HCT116 (cell line): ENCODE results near the gene FAM193B. TPM values are rescaled to one million over a fixed set of nuclear protein-coding genes. Genes with fewer than 3 reads are reported as not detected.
A peak's percentile ranks its signal among the peaks of the same experiment; 100 is the strongest.

Experiments used
- ATAC-seq: fragments of 200-7000 bp; cut with Tn5 transposase; 2 replicates; pipeline ENCODE4 v1.9.1; 2020; ENCODE audit warnings: mild to moderate bottlenecking, moderate library complexity
- BruUV-seq: library from RNA; stranded (reverse); fragments of 400-500 nt; replicated peaks from 2 replicates; lab custom pipeline; 2021; lab: Mats Ljungman, UMichigan
- CTCF ChIA-PET: fragments of 300-600 bp; sonication (Branson Sonifier 250); formaldehyde crosslinking; loops from one replicate; lab custom pipeline; 2021; ENCODE audit warnings: antibody characterized with exemption; lab: Charles Lee
- POLR2A ChIA-PET: fragments of 300-600, 350-600 bp; sonication (Branson Sonifier 250); formaldehyde crosslinking; loops from one replicate; lab custom pipeline; 2021; ENCODE audit warnings: antibody characterized with exemption; lab: Charles Lee
- RAD21 ChIA-PET, 2 experiments: fragments of 300-600 bp; sonication (Branson Sonifier 250); formaldehyde crosslinking; loops; one replicate each; lab custom pipeline; 2023; ENCODE audit warnings: low total read pairs in 2 of 2; ENCODE audit not compliant: uncharacterized antibody in 2 of 2, unreplicated experiment in 2 of 2, low non-redundant PET in 1 of 2; lab: Charles Lee
- DNase-seq: peaks from one replicate; pipeline ENCODE4 v3.0.0-alpha.2; 2010; ENCODE audit warnings: low read depth, low spot score
- H2AFZ ChIP-seq: fragments of 200-600 bp; shearing (Covaris generic), sonication (generic); 2 replicates; pipeline ENCODE4 v1.6.1; 2017; ENCODE audit warnings: low read depth, mixed run types, mixed read lengths, antibody characterized with exemption, low read length; ENCODE audit not compliant: poor library complexity, severe bottlenecking
- H3K27ac ChIP-seq: 2 replicates; pipeline ENCODE4 v1.5.1; 2012; ENCODE audit warnings: low read depth, low read length
- H3K27me3 ChIP-seq: fragments of 200-600 bp; sonication (generic); 2 replicates; pipeline ENCODE4 v1.6.1; 2016; ENCODE audit warnings: mixed run types, low read length, mixed read lengths; ENCODE audit not compliant: insufficient read depth
- H3K36me3 ChIP-seq, 2 experiments: fragments of 200-500 bp in 1 of 2; fragments of 200-600 bp in 1 of 2; sonication (Bioruptor generic) in 1 of 2; sonication (generic) in 1 of 2; 2 replicates each; pipeline versions ENCODE4 v1.5.1 to v1.6.1; 2014 to 2016; ENCODE audit warnings: low read length in 2 of 2, inconsistent platforms in 1 of 2, mixed read lengths in 1 of 2, mixed run types in 1 of 2; ENCODE audit not compliant: insufficient read depth in 2 of 2, control insufficient read depth in 1 of 2
- H3K4me1 ChIP-seq, 2 experiments: fragments of 200-600 bp in 1 of 2; sonication (generic) in 1 of 2; 2 replicates each; pipeline versions ENCODE4 v1.5.1 to v1.6.1; 2012 to 2017; ENCODE audit warnings: low read length in 2 of 2, inconsistent platforms in 1 of 2, mild to moderate bottlenecking in 1 of 2, mixed read lengths in 1 of 2, mixed run types in 1 of 2, moderate library complexity in 1 of 2; ENCODE audit not compliant: insufficient read depth in 2 of 2, control insufficient read depth in 1 of 2
- H3K4me2 ChIP-seq: fragments of 200-600 bp; sonication (generic); 2 replicates; pipeline ENCODE4 v1.6.1; 2017; ENCODE audit warnings: mixed run types, low read length, mixed read lengths
- H3K4me3 ChIP-seq, 2 experiments: fragments of 200-600 bp in 1 of 2; sonication (generic) in 1 of 2; replicated peaks in 1 of 2; 2 replicates each; pipeline ENCODE4 v1.5.1; 2011 to 2016; ENCODE audit warnings: low read length in 2 of 2, control low read depth in 1 of 2, low read depth in 1 of 2, mild to moderate bottlenecking in 1 of 2, mixed read lengths in 1 of 2, mixed run types in 1 of 2
- H3K79me2 ChIP-seq: fragments of 200-600 bp; sonication (generic); 2 replicates; pipeline ENCODE4 v1.6.1; 2017; ENCODE audit warnings: mild to moderate bottlenecking, mixed run types, low read length, moderate library complexity, mixed read lengths; ENCODE audit not compliant: insufficient read depth
- H3K9ac ChIP-seq: fragments of 200-600 bp; sonication (generic); 2 replicates; pipeline ENCODE4 v1.6.1; 2016; ENCODE audit warnings: low read length, mixed read lengths
- H3K9me2 ChIP-seq: fragments of 200-600 bp; sonication (generic), shearing (Covaris generic); 2 replicates; pipeline ENCODE4 v1.6.1; 2017; ENCODE audit warnings: mixed run types, mild to moderate bottlenecking, moderate library complexity; ENCODE audit not compliant: insufficient read depth
- H3K9me3 ChIP-seq, 2 experiments: fragments of 200-500 bp in 1 of 2; fragments of 200-600 bp in 1 of 2; sonication (Bioruptor generic) in 1 of 2; sonication (generic) in 1 of 2; 2 replicates each; pipeline ENCODE4 v1.6.1; 2014 to 2017; ENCODE audit warnings: low read length in 2 of 2, mixed read lengths in 2 of 2, inconsistent platforms in 1 of 2, low read depth in 1 of 2, mild to moderate bottlenecking in 1 of 2, mixed run types in 1 of 2, moderate library complexity in 1 of 2; ENCODE audit not compliant: control insufficient read depth in 1 of 2, insufficient read depth in 1 of 2
- H4K20me1 ChIP-seq: fragments of 200-600 bp; sonication (generic), shearing (Covaris generic); 2 replicates; pipeline ENCODE4 v1.6.1; 2017; ENCODE audit warnings: mixed run types, mild to moderate bottlenecking, moderate library complexity; ENCODE audit not compliant: insufficient read depth
- EGR1 ChIP-seq: IDR thresholded peaks from 2 replicates; pipeline ENCODE4 v1.6.1; 2012; ENCODE audit warnings: low read depth
- EZH2 ChIP-seq: fragments of 200-600 bp; sonication (generic); IDR thresholded peaks from 2 replicates; pipeline ENCODE4 v1.6.1; 2017; ENCODE audit warnings: antibody characterized with exemption, mixed run types
- POLR2A ChIP-seq: IDR thresholded peaks from 2 replicates; pipeline ENCODE4 v1.7.0; 2011; ENCODE audit warnings: borderline replicate concordance; ENCODE audit not compliant: insufficient read depth, insufficient read length; ENCODE audit errors: extremely low read depth
- POLR2AphosphoS5 ChIP-seq: IDR thresholded peaks from 2 replicates; pipeline ENCODE4 v1.6.1; 2011; ENCODE audit warnings: mild to moderate bottlenecking, low read depth, low read length, moderate library complexity
- RAD21 ChIP-seq: IDR thresholded peaks from 2 replicates; pipeline ENCODE4 v1.6.1; 2012; ENCODE audit warnings: low read depth, mild to moderate bottlenecking
- SP1 ChIP-seq: IDR thresholded peaks from 2 replicates; pipeline ENCODE4 v1.6.1; 2012; ENCODE audit warnings: low read depth
- SRF ChIP-seq: IDR thresholded peaks from 2 replicates; pipeline ENCODE4 v1.6.1; 2012; ENCODE audit warnings: low read depth
- ZBTB33 ChIP-seq: IDR thresholded peaks from 2 replicates; pipeline ENCODE4 v1.6.1; 2011; ENCODE audit warnings: mild to moderate bottlenecking, low read length, moderate library complexity; ENCODE audit not compliant: insufficient replicate concordance; ENCODE audit errors: extremely low read depth
- ZFX ChIP-seq: fragments of 450-650 bp; IDR thresholded peaks from 2 replicates; pipeline ENCODE4 v1.6.1; 2017
- intact Hi-C: fragments of 100-400 bp; cut with micrococcal nuclease; formaldehyde crosslinking; loops from 2 replicates; pipeline ENCODE4 v1.10.0; 2022
- total RNA-seq: library from RNA; stranded (reverse); gene quantifications from one replicate; pipeline ENCODE4 v1.2.1, GENCODE V29; 2021; ENCODE audit not compliant: unreplicated experiment

The FAM193B gene
- total RNA-seq, 1 experiment from 2014 or later: 54.0 TPM

GRCh38 chr5:177497292-177498012 is 56.9 kb downstream of the FAM193B start, which contains the start of gene PDLIM7:
Gene PDLIM7, minus strand, starts transcription at chr5:177497604. Its CDS starts 1,092 bp downstream, at chr5:177496512.
- Histone ChIP-seq H3K4me1 (peaks cover 39 to 63% of the 10 kb centered on the region in 2 experiments), H2AFZ (no peak within 1 kb of the TSS), H3K4me3 (peak within 1 kb of the TSS; percentile 88 to 89), H3K36me3 (peaks cover 0 to 6% of the 10 kb centered on the region in 2 experiments; a peak in 2 of 4 replicates), H3K27ac (peak within 1 kb of the TSS; percentile 96), H3K9me3 (no peaks in the 10 kb centered on the region), H3K9ac (peak within 1 kb of the TSS; percentile 94), H3K4me2 (peak within 1 kb of the TSS; percentile 99), H4K20me1 (peaks cover 7% of the 10 kb centered on the region; the same call in 1 of the 2 replicates), H3K9me2 (no peaks in the 10 kb centered on the region), H3K79me2 (peaks cover 44% of the 10 kb centered on the region), H3K27me3 (no peaks in the 10 kb centered on the region)
- no TSS peak for BruUV-seq
- intact Hi-C loops: loop anchor here (1.0 to 5.0 kb wide), 4 partner anchors 95 to 185 kb away; partner anchors contain the start of genes B4GALT7, MXD3 and PFN3
- peak; percentile 72 for ATAC-seq
- TF ChIP-seq POLR2AphosphoS5 (peak; percentile 99), EZH2 (no peak), RAD21 (no peak), ZBTB33 (peak; percentile 27), EGR1 (no peak), POLR2A (peak; percentile 92), SRF (no peak), ZFX (peak; percentile 39; the same call in 1 of the 2 replicates), SP1 (no peak)
- ChIA-PET POLR2A (interaction anchor here (0.8 to 6.4 kb wide), 17 partner anchors 19 to 411 kb away, joined by 3 to 54 read pairs (median 4); partner anchors contain the start of genes DBN1, DDX41 and FGFR4), CTCF (interaction anchor here (0.7 to 4.1 kb wide), 10 partner anchors 10 to 127 kb away, joined by 3 to 28 read pairs (median 6); partner anchors contain the start of gene PRR7), RAD21 (interaction anchor here (0.6 to 1.0 kb wide), 2 partner anchors 93 to 100 kb away, joined by 3 read pairs; no protein-coding TSS in a partner anchor)
- DNase-seq: peak; percentile 92
